Cortex of kidney (tissue), 1 donor: ENCODE measurements around the gene MYO9B.
"Not testable (repeated sequence)": the region's sequence is repeated elsewhere in the genome, so short reads cannot be mapped to it uniquely, and the experiment has no call there.

Experiments
- DNase-seq: peaks from one replicate; lab custom pipeline; 2025; lab: John Stamatoyannopoulos, UW

The MYO9B gene

GRCh38 chr19:17145546-17146497, 70.2 kb downstream of the MYO9B start:
- DNase-seq: no peak

DNA sequence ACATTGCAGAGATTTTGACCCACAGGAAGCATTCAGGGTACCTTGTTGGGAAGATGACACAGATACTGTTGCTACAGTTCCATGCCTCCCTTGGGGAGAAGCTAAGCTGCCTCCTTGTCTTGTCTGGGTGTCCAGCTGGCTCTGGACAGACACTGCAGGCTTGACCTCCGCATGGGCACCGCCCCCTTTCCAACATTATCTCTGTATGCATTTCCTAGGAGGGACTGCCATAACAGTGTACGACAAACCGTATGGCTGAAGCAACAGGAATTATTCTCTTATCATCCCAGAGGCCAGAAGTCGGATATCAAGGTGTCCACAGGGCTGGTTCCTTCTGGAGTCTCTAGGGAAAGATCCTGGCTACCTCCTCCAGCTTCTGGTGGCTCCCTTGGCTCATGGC, 72.6 kb downstream of the MYO9B start:
- DNase-seq: no peak

DNA sequence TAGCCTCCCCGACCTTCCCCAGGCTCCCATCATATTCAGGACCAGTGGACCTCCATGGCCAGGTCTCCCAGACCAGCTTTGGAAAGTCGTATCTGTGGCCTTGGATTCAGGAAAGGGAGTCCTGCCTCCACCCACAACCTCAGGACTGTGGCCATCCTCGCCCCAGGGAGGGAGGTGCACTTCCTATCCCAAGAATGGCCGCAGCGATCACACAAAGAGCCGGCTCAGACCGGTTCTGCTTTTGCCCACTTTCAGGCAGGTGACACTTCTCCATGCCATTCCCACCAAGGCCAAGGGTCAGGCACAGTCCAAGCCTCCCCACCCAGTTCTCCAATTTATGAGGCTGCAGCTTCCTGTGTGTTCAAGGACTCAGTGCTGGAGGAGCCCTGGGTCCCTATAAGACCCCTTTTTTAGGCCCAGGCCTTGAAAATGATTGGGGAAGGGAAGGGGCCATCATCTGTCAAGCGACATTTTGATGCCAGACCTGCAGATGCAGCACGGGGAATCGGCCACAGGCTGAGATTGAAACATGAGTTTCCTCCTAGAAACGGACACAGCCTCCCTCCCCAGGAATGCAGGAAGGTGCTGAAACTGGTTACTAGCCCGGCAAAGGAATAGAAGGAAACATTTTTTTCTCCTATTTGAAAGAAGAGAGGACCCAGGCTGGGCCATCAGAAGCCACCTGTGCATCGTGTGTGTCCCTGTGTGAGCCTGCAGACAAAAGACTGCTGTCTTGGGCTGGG, 74.0 kb downstream of the MYO9B start:
- DNase-seq: no peak

GRCh38 chr19:17153996-17154395, 78.4 kb downstream of the MYO9B start:
- no peak for DNase-seq

GRCh38 chr19:17155251-17155650, 79.7 kb downstream of the MYO9B start:
- no peak for DNase-seq

DNA sequence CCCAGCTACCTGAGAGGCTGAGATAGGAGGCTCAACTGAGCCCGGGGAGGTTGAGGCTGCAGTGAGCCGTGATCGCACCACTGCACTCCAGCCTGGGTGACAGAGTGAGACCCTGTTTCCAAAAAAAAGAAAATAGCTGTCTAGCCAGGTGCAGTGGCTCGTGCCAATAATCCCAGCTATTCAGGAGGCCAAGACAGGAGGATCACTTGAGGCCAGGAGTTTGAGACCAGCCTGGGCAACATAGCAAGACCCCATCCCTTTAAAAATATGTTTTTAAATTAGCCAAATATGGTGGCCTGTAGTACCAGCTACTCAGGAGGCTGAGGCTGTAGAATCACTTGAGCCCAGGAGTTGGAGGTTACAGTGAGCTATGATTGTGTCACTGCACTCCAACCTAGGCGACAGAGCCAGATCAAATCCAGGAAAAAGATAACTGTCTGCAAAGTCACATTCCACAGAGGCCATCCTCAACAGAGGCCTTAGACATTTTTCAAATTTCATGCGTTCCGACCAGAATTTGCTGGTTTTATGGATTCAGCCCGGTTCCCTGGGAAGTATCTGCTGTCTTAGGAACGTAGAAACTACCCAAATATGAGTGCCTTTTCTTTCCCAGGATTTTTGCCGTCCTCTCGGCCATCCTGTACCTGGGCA, 80.8 kb downstream of the MYO9B start:
- no peak for DNase-seq

DNA sequence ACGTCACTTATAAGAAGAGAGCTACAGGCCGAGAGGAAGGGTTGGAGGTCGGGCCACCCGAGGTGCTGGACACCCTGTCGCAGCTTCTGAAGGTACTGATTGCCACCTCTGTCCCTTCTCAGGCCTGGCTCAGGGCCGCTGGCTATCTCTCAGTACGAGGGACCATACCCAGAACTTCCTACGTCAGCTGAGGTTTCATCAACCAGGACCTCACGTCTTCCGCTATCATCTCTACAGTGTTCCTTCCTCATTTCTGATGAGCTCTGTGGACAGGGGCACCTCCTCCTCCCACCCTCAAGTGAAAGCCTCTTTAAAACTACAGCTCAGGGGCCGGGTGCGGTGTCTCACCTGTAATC, 81.3 kb downstream of the MYO9B start:
- no peak for DNase-seq

DNA sequence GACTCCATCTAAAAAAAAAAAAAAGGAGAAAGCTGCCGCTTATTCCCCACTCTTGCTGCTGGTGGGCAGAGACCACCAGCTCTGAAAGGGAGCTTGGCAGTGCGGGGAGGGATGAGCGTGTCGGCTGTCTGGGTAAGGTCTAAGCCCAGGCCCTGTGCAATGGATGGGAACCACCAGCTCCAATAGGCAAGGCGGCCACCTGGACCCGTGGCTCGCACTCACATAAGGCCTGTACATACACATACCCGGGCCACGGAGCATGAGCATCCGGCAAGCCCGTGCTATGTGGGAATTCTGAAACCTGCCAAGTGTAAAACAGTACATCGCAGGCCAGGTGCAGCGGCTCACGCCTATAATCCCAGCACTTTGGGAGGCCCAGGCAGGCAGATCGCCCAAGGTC, 83.0 kb downstream of the MYO9B start:
- DNase-seq: no peak

- no peak for DNase-seq
Observed at GRCh38 chr19:17159466-17160393, 84.2 kb downstream of the MYO9B start.

- DNase-seq: no peak
Observed at GRCh38 chr19:17160908-17161307, 85.3 kb downstream of the MYO9B start.

DNA sequence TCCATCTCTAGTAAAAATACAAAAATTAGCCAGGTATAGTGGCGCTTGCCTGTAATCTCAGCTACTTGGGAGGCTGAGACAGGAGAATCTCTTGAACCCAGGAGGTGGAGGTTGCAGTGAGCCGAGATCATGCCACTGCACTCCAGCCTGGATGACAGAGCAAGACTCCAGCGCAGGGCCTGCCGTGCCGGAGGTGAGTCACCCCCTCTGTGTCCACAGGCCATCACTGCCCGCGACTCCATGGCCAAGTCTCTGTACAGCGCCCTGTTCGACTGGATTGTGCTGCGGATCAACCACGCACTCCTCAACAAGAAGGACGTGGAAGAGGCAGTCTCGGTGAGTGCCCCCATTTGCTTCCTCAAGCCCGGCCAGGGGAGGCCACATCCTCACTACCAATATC, 86.6 kb downstream of the MYO9B start:
- not testable (repeated sequence) for DNase-seq

GRCh38 chr19:17162580-17162979, 87.0 kb downstream of the MYO9B start:
- no peak for DNase-seq

DNA sequence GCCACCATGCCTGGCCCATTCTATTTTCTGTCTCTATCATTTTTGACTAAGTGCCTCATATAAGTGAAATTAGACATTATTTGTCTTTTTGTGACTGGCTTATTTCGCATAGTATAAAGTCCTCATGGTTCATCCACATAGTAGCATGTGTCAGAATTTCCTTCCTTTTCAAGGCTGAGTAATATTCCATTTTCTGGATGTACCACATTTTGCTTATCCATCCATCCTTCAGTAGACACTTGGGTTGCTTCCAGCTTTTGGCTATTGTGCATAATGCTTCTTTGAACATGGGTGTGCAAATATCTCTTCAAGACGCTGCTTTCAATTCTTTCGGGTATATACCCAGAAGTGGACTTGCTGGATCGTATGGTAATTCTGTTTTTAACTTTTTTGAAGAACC, 88.1 kb downstream of the MYO9B start:
- DNase-seq: no peak

DNA sequence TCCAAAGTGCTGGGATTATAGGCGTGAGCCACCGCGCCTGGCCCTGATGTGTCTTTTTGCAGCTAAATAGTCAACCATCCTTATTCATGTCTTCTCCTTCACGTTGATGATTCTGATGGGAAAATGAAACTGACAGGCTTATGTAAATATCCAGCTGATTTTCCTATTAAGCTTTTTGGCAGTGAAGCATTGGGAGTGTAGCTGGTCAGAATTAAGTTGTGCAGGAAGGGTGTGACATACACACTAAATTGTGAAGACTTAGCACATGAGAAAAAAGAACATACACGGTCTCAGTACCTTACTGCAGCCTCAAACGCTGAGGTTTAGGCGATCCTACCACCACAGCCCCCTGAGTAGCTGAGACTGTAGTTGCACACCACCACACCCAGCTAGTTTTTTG, 89.1 kb downstream of the MYO9B start:
- DNase-seq: no peak

DNA sequence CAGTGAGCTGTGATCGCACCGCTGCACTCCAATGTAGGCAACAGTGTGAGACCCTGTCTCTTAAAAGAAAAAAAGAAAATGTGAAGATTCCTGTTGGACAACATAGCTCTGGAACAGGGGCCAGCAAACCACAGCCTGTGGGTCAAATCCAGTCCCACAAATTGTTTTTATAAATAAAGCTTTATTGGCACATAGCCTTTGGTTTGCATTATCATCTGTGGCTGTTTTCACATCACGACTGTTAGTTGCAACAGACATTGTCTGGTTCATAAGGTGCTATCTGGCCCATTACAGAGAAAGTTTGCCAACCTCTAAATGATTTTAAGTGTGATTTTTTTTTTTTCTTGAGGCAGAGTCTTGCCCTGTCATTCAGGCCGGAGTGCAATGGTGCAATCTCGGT, 90.1 kb downstream of the MYO9B start:
- DNase-seq: no peak

DNA sequence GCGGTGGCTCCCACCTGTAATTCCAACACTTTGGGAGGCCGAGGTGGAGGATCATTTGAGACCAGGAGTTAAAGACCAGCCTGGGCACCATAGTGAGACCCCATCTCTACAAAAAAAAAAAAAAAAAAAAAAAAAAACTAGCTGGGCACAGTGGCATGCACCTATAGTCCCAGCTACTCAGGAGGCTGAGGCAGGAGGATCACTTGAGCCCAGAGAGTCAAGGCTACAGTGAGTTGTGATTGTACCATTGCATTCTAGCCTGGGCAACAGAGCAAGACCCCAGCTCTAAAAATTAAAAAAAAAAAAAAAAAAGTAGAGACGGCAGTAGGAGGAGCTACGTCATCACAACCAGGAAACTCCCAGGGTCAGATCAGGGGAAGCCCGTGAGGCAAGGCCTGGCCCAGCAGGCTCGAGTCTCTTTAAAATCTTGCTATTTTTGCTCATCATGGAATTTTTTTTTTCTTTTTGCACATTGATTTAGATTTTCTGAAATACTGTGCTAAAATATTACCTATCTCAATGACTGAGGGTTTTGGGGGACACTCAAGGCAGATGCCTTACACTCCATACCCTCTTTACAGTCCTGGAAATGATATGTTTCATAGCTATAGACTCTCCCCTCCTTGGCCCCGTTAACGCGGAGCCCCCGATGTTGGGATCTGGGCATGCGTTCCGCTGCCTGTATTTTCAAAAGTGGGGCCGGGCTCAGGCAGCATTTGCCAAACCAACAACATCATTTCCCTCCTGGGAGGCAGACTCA, 95.1 kb downstream of the MYO9B start:
- no peak for DNase-seq

DNA sequence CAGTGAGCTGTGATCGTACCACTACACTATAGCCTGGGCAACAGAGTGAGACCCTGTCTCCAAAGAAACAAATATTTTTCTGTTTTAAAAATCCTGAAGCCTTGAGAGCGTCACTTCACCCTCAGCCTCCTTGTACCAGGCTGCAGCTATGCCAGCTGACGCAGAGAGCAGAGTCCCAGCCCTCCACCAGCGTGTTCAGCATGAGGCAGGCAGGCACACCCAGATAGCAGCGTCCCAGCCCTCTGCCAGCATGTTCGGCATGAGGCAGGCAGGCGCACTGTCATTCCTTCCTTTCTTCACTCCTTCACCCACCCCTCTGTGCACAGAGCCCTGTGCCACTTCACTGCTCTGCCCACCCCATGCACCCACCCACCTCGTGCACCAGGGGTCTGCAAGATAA, 96.3 kb downstream of the MYO9B start:
- DNase-seq: no peak

DNA sequence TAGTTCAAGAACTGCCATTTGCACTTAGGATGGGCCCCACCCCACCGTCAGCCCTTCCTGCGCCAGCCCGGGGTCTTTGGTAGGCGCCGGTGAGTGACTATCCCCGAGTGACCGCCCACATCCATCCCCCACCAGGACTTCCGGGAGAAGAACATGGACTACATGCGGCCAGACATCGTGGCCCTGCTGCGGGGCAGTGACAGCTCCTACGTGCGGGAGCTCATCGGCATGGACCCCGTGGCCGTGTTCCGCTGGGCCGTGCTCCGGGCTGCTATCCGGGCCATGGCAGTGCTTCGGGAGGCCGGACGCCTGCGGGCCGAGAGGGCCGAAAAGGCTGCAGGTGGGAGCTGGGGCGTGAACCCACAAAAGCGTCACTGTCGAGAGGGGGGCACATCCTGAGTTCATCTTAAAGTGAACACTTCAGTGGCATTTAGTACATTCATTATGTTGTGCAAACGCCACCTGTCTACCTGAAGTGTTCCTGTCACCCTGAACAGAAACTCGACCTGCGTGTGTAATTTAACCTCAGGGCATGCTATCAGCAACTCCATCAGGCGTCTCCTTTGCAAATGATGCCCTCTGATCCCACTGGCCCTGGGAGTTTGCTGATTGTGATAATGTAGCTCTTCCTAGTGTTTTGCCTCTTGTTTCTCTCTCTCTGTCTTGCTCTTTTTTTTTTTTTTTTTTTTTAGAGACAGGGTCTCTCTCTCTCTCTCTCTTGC, 97.2 kb downstream of the MYO9B start:
- DNase-seq: no peak

- no peak for DNase-seq
Observed at GRCh38 chr19:17178291-17178690, 102.7 kb downstream of the MYO9B start.

- DNase-seq: no peak
Observed at GRCh38 chr19:17180997-17181702, 105.6 kb downstream of the MYO9B start.
